Activated effector memory CD4-positive, alpha-beta T cell treated with anti-CD3 and anti-CD28 coated beads, Interleukin-2, amount 50 U/mL, for 16 hours (primary cell): ENCODE results near the gene OPCML.

Source experiments
- DNase-seq: peaks from one replicate; pipeline ENCODE4 v3.0.0-alpha.2; 2020

OPCML gene

DNA sequence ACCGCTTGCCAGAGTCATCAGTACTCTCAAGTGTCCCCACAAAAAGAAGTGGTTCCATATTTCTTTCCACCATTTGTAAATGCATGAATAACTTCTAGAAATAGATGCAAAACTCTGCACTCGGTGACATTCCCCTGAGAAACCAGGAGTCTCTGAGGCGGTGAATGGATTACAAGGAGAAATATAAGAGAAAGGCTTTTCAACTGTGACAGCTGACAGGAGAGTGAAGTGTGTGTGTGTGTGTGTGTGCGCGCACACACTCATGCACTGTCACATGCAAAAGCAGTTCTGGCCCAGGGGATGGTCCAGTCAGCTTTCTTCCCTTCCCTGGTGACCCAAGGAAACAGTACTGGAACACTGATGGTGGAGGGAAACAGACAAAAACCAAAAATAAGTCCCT, 710.0 kb downstream of the OPCML start:
- DNase-seq, result no peak

DNA sequence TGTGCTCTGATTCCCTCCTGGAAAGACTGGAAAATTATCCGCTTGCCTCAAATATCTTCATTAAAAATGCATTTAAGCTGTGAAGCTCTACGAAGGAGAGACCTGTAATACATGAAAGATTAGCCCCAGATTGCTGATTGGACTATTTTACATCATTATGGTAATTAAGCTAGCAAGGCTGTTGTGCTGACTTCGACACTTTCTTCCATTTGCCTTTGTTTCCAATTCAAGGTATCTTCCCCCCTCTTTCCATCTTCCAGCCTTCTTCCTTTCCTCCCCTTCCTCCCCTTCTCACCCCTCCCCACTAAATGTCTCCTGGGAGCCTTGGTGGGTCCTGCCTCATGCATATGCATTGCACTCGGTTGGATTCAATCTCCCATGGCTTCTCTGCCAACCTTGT, 710.8 kb downstream of the OPCML start:
- DNase-seq, result no peak

DNA sequence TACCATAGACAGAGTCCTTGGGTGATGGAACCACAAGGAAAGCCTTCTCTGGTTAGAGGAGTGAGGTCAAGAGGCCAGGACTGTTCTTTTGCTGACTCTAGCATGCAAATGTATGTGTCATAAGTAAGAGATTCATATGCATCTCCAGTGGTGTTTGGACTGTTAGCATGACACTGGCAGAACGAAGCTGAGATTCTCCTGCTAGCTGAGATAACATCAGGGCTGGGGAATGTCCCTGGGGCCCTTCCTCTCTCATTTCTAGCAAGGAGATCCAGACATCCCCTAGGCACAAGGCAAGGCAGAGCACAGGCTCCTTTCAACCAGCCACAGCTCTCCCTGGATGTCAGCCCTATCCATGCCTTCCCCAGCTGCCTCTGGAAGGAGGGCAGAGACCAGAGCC, 711.3 kb downstream of the OPCML start:
- DNase-seq, result no peak

DNA sequence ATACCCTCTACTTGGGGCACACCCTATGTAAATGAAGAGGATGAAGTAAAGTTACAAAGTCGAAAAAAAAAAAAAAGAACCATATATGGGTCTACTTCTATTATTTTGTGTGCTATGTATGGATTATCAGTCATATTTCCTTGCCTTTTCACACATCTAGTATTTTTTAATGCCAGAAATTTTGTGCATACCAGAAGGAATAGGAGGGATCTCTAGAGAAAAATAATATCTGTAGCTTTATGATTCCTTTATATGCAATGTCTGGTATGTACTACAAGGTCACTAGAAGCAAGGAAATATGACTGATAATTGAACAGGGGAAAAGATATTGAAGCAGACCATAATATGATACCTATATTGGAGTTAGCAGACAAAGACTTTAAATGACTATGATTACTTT, 713.4 kb downstream of the OPCML start:
- DNase-seq, result no peak

DNA sequence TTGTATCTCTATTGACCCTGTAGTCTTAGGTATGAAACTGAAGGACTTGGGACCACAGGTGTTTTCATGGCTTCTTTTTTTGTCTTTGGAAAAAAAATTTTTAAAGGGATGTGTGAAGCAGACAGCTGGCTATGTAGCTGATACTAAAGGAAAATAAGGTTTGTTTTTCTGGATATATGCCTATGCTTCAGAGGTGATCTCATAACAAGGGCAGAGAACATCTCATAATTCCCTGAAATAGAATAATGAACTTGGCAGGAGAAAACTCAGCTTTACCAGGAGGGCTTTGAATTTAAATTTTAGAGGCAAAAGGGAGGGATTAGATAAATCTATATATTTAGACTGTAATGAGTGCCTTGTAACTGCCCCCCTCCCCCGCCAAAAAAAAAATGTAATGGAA, 714.9 kb downstream of the OPCML start:
- DNase-seq, result no peak

DNA sequence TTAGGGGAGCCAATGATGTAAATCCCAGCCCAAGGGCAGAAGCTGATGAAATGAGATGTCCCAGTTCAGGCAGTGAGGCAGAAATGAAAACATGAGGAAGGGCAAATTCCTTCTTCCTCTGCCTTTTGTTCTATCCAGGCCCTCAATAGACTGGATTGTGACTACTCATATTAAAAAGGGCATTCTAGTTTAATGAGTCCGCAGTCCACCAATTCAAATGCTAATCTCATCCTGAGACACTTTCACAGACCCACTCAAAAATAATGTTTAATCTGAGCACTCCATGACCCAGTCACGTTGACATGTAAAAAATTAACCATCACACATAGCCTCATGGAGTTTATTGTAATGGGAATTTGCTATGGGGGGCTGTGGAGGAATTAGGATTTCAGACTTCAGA, 717.9 kb downstream of the OPCML start:
- DNase-seq, result no peak

DNA sequence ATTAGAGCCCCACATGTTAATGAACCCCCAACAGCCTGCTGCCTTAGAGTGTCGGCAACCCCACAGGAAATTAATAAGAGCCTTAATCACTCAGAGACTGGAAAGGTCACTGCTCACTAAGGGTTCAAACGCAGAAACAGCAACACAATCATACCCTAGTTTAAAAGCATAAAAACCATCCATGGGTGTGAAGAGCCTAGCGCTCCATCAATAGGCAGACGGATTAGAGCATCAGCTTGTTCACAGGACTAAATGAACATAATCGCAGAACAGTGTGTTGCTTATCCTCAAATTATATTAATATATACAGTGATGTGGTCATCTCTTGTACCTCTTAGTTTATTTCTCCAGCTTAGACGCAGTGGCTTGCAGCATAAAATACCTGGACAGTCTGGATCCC, 720.7 kb downstream of the OPCML start:
- no peak for DNase-seq

DNA sequence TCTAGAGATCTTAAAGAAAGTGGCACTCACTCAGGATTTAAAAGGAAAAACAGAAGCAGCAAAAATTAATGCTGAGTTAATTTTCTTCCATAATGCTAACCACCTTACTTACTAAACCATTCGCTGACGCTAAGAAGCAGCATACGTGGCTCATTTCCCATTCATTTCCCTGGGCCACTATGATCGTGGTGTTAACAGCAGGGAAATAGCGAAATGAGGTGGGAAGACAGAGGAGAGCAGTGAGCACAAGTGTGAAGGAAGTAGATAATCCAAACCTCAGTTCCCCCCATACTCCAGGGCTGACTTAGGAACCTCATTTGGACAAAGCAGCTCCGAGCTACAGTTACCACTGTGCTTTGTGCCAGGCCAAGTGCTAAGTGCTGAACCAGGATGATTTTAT, 723.2 kb downstream of the OPCML start:
- DNase-seq, result no peak

DNA sequence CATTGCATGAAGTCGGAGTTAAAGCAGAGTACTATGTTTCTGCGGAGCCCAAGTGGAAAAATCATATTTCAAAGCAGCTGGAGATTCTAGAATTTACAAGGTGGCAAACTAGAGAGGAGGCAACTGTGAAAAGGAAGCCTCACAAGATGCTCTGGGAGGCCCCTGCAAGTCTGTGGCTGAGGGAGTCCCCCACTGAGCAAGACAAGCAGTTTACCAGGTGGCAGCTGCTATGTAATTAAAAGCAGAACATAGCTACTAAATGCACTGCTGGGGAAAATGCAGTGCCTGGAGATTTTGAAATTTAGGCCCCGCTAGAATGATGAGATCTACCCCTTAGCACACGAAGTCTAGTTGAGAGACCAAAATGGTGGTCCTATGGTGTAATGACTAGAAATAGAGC, 728.0 kb downstream of the OPCML start:
- DNase-seq, result no peak

DNA sequence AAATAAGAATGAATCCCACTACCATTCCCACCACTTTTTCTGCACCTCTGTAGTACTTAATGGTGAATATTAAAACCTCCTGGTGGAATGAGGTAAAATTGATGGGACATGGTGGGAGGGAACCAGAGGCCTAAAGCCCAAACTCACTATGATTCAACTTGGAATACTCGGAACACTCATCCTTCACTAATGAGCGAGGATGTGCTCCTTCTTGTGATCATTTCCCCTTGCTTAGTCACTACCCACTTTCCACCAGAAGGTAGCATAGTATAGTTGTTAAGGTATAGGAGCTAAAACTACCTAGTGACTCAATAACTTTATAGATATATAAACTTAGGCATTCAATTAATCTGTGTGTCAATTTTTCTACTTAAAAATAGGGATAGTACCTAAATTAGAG, 728.9 kb downstream of the OPCML start:
- DNase-seq, result no peak

DNA sequence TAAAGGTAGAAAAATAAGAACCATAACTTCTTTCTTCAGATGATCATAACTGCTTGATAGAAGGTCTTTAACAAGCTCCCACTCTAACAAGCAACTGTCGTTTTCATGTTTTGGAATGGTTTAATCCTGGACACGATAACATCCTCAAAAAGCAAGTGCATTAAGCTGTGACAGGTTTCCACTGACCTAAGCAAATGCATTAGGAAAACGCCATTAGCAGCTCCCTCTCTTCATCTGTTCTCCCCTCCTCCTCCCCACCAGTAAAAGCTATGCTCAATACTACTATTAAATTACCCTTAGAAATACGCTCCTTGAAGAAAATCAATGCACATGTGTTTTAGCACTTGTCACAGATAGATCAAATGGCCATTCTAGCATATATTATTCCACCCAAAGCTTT, 729.4 kb downstream of the OPCML start:
- no peak for DNase-seq

DNA sequence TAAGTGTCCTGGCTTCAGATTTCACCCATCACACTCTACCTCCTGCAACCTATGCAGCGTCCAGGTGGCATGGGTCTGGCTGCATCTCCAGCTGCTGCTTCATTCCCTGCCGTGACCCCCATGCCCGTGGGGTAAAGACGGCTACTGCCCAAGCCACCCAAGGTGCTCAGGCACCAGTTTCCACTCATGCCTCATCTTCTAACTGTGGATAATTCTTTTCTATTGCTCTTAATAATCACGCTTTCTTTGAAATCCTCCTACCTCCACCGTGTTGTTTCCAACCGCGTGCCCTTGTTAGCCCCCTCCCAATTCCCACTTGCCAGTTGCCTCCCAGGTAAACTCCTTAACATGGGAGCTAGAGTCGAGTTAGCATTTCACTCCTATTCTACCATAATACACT, 738.5 kb downstream of the OPCML start:
- no peak for DNase-seq

DNA sequence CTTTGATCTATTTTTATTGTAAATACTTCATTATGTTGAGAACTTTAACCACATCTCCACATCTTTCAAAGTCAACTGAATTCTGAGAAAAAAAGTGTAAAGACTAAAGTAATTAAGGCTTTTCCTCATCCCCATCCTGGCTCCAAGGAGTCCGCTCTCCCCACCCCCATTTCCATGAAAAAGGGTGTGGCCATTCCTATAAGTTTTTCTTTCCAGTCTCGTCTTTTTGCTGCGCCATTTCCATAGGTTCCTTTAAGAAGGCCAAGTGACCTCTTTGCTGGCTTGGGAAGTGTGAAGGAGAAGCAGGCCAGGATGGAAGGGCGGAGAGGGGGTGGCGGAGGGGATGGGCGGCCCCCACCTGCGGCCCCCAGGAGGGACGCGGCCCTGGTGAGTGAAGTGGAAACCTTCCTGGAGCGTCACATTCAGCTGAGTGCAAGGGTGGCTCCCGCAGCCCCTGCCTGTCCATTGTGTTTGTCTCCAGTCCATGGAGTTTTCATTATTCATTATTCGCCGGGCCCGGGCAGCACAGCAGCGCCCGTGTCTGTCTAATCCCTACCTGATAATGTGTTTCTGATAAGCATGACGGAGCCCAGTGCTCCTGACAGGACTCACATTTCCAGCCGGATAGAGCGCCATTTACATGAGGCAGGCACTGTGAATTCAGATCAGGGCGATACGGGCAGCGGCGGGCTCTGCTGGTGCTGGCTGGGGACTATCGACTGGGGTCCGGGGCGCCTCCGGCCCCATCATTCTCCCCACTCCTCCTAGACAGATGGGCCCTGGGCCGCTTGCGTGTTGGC, 739.8 kb downstream of the OPCML start:
- DNase-seq, result no peak

DNA sequence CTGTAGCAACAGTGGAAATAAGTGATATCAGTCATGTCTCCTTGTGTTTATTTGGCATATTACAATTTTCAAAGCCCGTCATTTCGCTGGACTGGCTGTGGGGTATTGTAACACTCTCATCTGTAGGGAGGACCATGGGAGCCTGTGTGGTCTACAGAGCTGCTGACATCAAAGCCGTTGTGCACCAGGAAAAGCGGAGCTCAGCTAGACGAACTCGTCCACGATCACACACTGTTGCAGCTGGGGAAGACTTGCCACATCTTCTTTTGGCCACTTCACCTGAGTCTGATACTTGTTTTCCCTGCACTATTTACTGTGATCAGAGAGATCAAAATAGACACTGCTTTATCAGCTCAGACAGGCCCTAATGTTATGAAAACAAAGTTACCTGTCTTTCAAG, 741.3 kb downstream of the OPCML start:
- no peak for DNase-seq

DNA sequence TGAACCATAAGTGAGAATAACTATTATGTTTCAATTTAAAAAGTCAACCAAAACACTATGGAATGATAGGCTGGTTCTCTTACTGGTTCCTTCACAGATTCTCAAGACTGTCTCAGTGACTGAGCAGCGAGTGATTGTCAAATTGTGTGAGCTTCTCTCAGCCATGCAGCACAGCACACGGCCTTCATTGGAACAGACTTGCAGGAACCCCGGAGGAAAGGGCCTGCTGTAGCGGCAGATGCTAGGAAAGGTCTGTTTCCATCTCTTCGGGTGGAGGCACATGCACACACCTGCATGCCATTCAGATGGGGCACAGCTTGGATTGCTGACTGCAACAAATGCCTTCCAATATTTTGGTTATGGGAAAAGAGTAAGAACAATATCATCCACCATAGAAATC, 741.8 kb downstream of the OPCML start:
- DNase-seq, result no peak

DNA sequence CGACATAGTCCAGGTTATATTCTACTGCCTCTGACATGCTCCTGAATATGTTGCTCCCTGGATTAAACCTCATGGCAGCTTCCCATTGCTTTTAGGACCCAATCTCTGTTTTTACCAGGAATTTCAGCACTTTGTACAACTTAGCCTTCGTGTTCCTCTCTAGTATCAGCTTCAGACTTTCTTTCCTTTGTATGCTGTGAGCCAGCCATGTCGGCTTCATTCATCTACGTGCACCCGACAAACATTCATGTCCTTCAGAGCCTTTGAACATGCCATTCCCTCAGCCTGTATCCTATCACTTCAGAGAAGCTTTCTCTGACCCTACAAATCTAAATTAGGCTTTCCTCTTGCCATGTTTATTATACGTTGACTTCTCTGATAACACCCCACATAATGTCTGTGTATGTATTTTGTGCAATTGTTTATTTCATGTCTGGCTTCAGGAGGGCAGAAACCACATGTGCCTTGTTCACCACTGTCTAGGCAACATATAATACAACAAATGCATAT, 743.4 kb downstream of the OPCML start:
- DNase-seq, result no peak

DNA sequence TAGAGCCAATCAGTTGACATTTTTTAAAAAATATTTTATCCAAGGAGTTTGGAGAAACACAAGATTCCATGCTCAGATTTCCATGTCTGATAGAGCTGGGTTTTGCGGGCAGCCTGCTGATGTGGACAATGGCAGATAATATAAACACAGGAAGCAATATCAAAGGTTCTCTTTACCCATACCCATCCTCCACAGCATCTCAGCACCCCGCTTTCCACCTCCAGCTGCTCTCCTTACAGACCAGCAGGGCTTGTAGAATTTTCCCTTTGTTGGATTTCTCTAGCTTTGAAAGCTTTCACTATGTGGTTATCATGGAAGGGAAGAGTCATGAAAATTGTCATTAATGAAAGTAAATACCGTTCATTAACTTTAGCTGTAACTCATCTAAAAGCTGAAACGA, 746.4 kb downstream of the OPCML start:
- no peak for DNase-seq

DNA sequence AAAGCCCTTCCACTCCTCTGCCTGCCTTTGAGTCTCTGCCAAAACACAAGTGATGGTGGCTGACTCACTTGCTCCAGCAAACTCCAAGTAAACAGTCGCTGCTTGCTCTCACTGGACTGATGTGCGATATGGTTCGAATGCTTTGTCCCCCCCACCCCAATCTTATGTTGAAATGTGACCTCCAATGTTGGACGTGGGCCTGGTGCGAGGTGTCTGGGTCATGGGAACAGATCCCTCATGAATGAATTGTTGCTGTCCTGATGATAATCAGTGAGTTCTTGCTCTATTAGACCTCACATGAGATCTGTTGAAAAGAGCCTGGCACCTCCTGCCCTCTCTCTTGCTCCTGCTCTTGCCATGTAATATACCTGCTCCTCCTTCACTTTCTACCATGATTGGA, 747.9 kb downstream of the OPCML start:
- no peak for DNase-seq

DNA sequence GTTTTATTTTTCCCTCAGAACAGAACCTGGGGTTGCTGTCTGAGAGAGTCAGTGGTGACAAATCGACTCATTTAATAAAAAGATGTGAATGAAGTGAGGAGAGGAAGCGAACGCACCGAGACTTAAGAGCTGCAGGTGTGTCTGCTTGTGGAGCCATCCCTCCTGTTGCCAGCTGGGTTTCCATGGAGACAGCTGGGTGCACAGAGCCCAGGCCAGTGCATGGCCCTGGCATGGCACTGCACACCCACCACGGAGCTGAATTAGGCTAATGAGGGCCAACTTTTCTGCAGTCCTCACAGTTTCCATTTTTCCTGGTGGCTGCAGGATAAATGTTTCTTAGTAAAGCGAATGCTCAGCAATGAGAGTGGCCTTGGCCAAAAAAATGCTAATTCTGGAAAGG, 750.2 kb downstream of the OPCML start:
- DNase-seq, result no peak

DNA sequence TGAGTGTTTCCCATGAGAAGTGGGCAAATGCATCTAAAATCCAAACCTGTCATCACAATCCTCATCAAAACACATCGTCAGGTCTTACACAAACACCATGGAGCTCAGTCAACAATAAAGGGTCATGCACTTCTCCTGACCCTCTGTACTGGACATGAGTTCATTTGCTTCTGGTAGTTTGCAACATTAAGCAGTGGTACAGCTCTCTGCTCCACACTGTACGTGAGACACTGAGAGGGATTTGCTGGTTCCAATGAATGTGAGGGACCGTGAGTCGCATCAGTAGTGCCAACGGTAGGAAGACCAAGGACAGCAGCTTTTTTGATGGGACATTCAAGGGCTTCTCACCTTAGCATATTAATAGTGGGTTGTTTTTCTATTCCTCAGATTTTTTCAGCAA, 752.3 kb downstream of the OPCML start:
- DNase-seq, result no peak

DNA sequence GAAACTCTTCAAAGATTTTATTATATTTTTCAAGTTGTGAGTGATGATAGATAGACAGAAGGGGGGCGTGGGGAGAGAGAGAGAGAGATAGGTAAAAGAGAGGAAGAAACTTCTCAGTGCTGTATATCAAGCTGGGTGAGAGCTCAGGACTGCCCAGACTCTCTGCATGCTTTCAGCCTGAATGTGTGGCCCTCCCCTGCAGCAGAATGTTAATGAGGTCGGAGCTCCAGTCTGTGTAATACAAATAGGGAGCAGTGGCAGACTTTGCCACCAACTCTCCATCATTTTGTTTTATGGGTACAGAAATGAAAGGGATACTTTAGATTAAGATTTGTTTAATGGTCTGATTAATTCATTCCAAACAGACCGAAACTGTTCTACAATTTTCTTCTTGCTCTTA, 752.8 kb downstream of the OPCML start:
- DNase-seq, result no peak

DNA sequence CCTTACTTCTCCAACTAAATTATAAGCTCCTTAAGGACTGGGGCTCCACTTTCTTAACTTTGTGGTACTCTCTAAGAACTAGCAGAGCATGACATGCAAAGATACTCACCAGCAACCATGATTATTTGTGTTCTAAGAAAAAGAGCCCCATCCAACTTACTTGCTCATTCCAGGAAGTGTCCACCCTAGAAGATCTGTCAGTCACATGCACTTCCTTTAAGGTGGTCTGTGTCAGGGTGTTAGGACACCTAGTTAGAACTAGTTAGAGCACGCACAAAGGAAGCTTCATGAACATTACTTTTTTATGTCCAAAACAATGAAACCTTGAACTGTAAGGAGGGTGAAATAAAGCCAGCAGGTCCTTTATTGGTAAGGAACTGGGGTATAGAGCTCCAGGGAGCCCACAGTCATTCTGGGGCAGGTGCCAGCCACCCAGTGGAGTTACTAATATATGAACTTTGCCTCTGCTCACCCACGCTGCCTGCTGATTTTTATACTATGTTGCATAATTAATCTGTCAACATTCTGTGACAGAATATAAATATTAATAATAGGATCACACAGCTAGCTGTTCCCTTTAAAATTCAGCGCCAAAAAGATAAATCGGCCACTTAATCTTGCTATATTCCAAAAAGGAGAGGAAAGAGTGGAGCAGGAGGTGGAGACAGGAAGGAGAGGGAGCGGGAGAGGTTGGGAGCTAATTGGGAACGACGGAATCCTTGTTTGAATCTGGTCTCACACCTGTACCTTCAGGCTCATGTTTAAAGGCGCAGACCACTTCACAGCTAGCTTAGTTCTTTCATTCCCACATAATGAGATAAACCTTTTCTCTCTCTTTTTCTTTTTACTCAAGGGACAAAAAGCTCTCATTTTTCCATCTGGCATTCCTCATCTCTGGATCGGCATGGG, 755.0 kb downstream of the OPCML start:
- no peak for DNase-seq

DNA sequence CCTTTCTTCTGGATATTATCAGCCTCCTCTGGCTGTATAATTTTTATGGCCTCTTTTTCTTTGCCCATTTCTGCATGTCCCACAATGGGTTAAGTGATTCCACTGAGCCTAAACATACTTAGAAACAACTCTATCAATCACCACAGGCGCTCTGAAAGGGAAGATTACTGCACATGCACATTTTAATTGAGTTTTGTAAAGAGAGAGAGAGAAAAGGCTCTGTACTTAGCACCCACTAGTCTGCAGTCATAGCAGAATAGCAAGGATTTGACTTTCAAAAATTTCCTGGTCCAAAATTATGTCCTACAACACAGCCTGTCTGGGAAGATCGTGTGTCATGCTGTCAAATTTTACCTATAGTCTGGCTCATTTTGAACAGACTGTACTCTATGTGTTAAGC, 758.5 kb downstream of the OPCML start:
- no peak for DNase-seq
